Stimulated activated CD4-positive, alpha-beta T cell treated with anti-CD3 and anti-CD28 coated beads, Interleukin-12 subunit alpha, Interleukin-12 subunit beta, amount 100 ng/mL, for 4 hours (primary cell): Measurements from ENCODE around the gene PTPRN2.
"Not testable (repeated sequence)": the region's sequence is repeated elsewhere in the genome, so short reads cannot be mapped to it uniquely, and the experiment has no call there.

Source experiments
- DNase-seq: peaks from one replicate; pipeline ENCODE4 v3.0.0-alpha.2; 2020

PTPRN2 gene

GRCh38 chr7:158257516-158258410 lies 329.9 kb downstream of the PTPRN2 start:
- DNase-seq, result no peak

DNA sequence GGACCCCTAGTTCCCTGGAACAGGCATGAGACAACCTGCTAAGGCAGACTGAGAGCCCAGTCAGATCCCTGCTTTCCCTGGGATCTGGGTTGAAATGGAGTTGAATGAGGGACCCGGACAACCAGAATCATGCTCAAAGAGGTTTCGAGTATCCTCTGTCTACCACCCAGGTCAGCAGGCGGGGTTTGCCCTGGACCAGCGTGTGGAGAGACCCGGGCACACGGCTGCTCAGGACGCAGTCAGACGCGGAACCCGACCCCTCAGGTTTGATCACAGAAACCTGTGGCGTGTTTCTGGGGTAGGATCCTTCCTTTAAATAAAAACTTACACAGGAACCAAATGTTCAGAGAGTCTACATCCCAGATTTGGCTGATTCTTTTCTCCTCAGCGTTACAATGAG lies 330.6 kb downstream of the PTPRN2 start:
- DNase-seq, result no peak

DNA sequence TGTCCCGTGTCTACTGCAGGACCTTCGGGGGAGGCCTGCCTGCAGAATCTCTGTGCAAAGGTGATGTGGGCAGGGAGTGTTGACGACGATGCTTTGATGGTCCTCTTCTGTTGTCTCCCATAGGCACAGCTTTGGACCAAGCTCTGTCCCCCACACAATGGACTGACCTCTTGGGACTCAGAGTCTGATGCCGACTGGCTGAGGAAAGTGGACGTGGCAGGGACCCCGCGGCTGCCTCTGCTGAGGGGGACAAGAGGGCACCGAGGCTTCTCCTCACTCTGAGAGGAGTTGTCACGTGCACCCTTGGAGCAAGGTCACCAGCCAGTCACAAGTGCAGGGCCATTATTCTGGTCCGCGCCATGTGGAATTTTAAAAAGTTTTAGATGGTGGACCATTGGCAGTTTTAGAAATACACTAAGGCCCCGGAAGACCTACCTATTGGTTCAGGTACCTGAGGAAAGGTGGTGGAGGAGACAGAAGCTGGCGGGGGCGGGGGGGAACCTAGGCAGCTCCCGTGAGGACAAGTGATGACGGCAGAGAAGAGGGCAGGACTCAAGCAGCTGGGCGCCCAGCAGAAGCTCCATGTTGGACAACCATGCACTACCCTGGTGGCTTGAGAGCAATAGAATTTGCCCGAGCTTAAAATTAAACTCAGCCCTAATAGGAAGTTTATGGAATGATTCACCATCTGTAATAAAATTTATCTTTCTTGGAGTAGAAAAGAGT lies 331.4 kb downstream of the PTPRN2 start:
- no peak for DNase-seq

DNA sequence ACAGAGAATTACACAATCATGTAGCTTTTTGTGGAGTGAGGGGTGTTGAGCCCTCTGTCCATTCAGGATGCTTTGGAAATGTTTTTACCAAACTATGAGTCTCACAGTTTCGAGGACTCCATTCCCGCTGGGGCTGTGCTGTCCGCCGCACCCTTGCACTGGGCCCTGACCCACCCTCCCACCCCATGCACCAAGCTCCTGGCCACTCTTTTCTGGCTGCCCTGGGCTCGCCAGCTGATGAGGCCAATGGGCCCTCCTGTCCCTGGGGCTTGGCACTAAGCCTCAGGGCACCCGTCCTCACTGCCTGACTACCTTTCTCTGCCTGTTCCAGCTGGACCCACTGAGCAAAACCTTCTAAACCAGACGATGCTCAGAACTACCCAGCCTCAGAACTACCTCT lies 332.1 kb downstream of the PTPRN2 start:
- no peak for DNase-seq

- DNase-seq, result no peak
Measured at GRCh38 chr7:158255156-158255555, 332.5 kb downstream of the PTPRN2 start.

GRCh38 chr7:158253670-158254045 lies 334.0 kb downstream of the PTPRN2 start:
- DNase-seq, result not testable (repeated sequence)

DNA sequence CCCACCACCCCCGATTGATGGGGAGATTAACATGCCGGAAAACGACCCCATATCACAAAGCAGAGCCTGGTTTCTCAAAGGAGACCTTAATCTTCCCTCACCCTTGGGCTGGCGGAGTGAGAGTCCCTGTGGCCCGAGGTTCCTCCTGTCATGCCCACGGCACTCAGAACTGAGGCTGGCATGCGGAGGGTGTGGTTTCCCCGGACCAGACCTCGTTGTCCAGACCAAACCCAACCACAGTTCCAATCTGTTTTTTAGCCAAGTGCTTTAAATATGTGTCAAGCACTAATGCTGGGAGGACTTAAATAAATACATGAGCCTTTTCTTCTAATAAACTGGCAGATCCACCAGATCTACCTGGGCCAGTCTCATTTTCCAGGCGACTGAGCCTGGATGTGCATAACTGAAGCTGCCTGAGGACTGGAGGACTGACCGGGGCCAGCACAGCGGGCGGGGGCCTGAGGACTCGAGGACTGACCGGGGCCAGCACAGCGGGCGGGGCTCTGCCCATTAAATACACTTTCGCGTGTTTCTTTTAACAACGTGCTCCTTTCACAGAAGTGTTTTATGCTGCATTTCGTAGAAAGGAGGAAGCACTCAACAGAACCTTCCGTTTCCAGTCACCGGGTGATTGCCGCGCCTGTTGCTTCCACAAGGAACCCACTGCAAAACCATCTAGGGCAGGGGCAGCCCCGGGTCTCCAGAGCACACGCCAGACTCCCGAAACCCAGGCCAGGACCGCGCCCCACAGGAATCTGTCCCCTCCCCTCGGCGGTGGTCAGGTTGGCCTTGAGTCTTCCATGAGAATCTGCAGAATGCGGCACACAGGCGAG lies 334.6 kb downstream of the PTPRN2 start:
- no peak for DNase-seq

DNA sequence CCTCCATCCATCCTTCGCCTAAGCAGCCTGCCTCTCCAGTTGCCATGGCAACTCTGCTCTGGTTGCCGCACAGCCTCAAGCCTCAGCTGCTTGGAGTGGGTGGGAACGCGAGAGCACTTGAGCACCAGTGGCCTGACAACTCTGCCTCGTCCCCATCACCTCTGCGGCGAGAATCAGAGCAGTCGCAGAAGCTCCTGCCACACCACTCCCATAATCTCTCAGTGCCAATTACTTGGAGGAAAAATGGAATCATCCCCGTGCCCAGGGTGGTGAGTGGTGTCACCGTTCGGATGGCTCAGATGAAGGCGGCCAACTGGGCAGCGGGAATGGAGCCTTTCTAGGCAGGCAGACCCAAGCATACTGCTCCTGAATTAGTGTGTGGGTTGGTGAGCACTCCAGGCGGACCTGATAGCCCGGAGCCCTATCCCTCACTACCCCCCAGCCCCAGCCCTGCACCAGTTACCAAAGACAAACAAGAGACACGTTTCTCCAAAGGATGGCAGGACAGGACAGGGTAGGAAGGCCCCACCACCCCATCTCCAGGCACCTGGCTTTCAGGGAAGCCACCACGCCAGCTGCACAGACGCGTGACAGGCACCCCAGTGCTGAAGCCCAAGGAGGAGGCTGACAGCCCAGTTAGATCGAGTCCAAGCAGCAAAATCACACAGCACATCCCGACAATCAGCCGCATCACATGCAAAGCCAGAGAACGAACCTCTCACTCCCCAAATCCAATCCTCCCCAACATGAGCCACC lies 335.4 kb downstream of the PTPRN2 start:
- no peak for DNase-seq

GRCh38 chr7:158251061-158251965 lies 336.3 kb downstream of the PTPRN2 start:
- DNase-seq, result no peak

DNA sequence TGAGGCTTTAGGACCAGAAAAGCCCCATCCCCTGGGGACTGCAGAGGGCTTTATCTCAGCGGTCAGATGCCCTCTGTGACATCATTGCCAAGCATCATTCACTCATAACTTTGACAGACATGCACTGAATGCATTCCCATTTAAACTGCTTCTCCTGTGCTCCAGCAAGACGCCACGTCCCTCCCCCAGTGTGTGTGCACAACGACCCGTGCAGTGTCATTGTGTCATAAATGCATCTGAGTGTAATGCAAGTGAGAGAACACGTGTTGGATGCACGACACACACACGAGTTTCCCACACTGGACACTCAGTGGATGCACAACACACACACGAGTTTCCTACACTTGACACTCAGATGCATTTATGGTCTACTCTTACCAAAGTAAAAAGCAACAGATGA lies 337.9 kb downstream of the PTPRN2 start:
- DNase-seq, result no peak

DNA sequence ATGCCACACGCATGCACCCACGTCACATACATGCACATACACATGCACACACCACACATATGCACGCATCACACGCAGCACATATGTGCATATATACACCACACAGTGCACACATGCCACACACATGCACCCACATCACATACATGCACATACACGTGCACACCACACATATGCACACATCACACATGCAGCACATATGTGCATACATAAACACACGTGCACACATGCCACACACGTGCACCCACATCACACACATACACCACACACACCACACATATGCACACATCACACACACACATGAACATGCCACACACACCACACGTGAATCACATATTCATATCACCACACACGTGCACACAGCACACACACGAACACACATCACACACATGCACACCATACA lies 338.8 kb downstream of the PTPRN2 start:
- no peak for DNase-seq

DNA sequence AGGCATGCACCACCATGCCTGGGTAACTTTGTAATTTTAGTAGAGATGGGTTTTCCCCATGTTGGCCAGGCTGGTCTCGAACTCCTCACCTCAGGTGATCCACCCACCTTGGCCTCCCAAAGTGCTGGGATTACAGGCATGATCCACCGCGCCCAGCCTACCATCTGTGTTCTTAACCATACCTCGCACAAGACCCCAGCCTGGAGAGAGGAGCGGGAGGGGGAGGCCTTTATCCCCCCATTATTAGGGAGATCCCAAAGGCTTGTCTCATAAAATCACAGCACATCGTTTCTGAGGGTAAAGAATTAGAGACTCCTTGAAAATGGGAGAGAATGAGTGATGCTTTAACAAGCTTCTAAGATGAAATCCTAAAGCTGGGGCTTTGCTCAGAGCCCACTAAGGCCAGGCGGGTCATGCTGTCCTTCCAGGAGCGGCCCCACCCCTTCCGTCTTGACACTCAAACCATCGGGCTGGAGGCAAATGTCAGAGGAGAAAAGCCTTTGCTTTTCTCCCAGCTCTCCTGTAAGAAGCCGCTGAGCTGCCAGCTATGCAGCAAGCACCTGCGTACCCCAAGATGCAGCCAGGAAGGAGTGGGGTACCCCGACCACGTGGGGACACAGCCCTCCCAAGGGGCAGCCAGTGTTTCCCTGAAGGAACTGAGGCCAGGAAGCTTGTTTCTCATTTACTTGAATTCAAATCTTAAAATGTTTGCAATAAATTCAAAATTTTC lies 339.7 kb downstream of the PTPRN2 start:
- DNase-seq, result no peak

- no peak for DNase-seq
Measured at GRCh38 chr7:158246960-158247673, 340.5 kb downstream of the PTPRN2 start.

GRCh38 chr7:158246272-158246959 lies 341.2 kb downstream of the PTPRN2 start:
- DNase-seq, result no peak

GRCh38 chr7:158245724-158246041 lies 341.9 kb downstream of the PTPRN2 start:
- no peak for DNase-seq

GRCh38 chr7:158244873-158245723 lies 342.5 kb downstream of the PTPRN2 start:
- DNase-seq, result no peak

GRCh38 chr7:158244430-158244829 lies 343.2 kb downstream of the PTPRN2 start:
- no peak for DNase-seq

DNA sequence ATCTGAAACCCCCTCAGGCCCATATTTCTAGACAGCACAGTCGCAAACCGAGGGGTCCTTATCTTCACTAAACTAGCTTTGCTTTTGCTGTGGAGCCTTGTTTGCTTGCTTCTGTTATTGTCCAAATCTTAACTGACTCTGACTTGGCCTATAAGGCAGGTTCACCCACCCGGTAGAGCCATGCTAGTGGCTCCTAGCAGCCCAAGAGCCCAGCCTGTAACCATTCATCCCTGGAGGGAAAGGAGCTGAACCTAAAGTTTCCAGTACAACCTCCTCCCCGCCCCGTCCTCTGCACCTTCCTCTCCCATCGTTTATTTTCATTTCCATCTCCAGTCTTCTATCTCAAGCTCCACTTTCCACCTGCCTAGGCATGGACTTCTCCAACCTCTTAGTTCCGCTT lies 345.7 kb downstream of the PTPRN2 start:
- no peak for DNase-seq

DNA sequence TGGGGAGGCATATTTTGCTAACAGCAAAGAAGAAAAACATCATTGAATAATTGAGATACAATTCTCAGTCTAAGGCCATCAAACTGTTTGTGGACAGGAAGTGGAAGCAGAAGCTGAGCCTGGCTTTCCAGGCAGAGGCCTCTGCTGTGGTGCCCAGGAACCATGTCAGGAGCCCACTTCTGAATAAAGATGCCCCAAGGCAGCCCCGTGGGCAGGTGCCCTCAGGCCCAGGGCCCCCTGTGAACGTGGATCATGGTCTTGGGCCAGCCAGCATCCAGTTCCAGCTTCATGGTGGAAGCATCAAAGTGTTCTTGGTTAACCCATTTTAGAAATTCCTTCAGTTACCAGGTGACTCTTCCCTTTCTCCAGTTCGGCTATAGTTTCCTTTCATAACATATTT lies 346.8 kb downstream of the PTPRN2 start:
- no peak for DNase-seq
